Left ventricle myocardium inferior (tissue), 1 donor: ENCODE data around the gene NUP210. TPM values are rescaled to one million over a fixed set of nuclear protein-coding genes. Genes with fewer than 3 reads are reported as not detected.

Source experiments
- DNase-seq: peaks from one replicate; pipeline ENCODE4 v3.0.0-alpha.2; 2020
- H3K27ac ChIP-seq: fragments of 200-600 bp; replicated peaks from 2 replicates; pipeline ENCODE4 v1.8.0; 2021
- H3K27me3 ChIP-seq: fragments of 200-600 bp; 2 replicates; pipeline ENCODE4 v1.8.0; 2021; ENCODE audit warnings: low read depth
- H3K36me3 ChIP-seq: fragments of 200-600 bp; 2 replicates; pipeline ENCODE4 v1.8.0; 2021
- H3K4me1 ChIP-seq: fragments of 200-600 bp; 2 replicates; pipeline ENCODE4 v1.8.0; 2021
- H3K4me3 ChIP-seq: fragments of 200-600 bp; 2 replicates; pipeline ENCODE4 v1.8.0; 2021; ENCODE audit warnings: mild to moderate bottlenecking, moderate library complexity
- H3K9me3 ChIP-seq: fragments of 200-600 bp; replicated peaks from 2 replicates; pipeline ENCODE4 v1.8.0; 2021
- intact Hi-C: fragments of 100-400 bp; cut with micrococcal nuclease; formaldehyde crosslinking; loops from one replicate; pipeline ENCODE4 v1.11.0; 2022
- total RNA-seq: library from RNA; stranded (reverse); fragmentation: NEBNext Ultra II Directional; extraction: Animal tissue kit (Norgen Biotek cat#: 25700); gene quantifications from one replicate; pipeline ENCODE4 v1.2.1, GENCODE V29; 2021
- TF ChIP-seq, protein P1 (sequence below): fragments of 200-600 bp; IDR thresholded peaks from 2 replicates; pipeline ENCODE4 v1.8.0; 2021; ENCODE audit warnings: antibody characterized with exemption, mild to moderate bottlenecking, borderline replicate concordance
- donor health status: DM: no; HTN: yes; CAD: no; lungs with severe emphysema.

Gene NUP210
- total RNA-seq, 1 donor from 2014 or later: 2.8 TPM

DNA sequence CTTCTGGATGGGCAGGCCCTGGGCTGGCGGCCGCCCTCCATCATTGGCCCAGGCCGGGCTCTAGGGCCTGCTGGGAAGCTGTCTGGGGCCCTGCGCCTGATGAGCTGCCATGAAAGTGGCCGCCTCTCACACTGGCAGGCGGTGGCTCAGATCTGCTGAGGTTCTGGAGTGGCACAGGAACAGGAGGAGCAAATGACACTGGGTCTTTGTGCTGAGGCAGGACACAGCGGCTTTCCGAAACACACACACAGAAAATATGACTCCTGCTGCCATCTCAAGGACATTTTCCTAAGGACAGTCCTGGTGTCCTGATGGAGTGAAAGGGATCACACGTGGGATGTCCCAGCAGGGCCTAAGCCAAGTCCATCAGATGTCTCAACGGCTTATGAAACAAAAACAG, 103.5 kb downstream of the NUP210 start:
- no peak for DNase-seq
- Histone ChIP-seq H3K36me3 (no peaks in the 10 kb centered on the region), H3K9me3 (no peaks in the 10 kb centered on the region), H3K4me1 (no peaks in the 10 kb centered on the region), H3K27ac (no peak overlapping the region), H3K27me3 (no peaks in the 10 kb centered on the region), H3K4me3 (no peak overlapping the region)
- intact Hi-C loops: no loop called here
- TF ChIP-seq, protein P1, sequence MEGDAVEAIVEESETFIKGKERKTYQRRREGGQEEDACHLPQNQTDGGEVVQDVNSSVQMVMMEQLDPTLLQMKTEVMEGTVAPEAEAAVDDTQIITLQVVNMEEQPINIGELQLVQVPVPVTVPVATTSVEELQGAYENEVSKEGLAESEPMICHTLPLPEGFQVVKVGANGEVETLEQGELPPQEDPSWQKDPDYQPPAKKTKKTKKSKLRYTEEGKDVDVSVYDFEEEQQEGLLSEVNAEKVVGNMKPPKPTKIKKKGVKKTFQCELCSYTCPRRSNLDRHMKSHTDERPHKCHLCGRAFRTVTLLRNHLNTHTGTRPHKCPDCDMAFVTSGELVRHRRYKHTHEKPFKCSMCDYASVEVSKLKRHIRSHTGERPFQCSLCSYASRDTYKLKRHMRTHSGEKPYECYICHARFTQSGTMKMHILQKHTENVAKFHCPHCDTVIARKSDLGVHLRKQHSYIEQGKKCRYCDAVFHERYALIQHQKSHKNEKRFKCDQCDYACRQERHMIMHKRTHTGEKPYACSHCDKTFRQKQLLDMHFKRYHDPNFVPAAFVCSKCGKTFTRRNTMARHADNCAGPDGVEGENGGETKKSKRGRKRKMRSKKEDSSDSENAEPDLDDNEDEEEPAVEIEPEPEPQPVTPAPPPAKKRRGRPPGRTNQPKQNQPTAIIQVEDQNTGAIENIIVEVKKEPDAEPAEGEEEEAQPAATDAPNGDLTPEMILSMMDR: no peak

DNA sequence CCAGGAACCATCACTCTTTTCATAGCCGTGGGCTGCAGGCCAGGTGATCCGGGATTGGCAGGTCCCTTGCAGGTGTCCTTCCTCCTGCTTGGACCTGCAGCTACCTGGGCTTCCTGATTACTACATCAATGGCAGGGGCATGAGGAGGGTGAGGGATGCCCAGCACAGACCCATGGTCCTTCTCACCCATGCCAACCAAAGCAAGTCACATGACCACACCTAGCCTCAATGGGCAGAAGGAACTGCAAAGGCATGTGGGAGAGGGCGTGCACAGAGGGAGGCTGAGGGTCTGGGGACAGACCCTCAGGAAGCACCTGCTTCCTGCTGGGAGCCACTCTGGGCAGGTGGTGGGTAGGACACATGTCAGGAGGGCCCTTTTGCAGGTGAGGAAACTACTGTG, 105.2 kb downstream of the NUP210 start:
- Histone ChIP-seq H3K27me3 (no peaks in the 10 kb centered on the region), H3K4me1 (no peaks in the 10 kb centered on the region), H3K36me3 (no peaks in the 10 kb centered on the region), H3K4me3 (no peak overlapping the region), H3K9me3 (no peaks in the 10 kb centered on the region), H3K27ac (no peak overlapping the region)
- intact Hi-C loops: no loop called here
- TF ChIP-seq, protein P1: no peak
- no peak for DNase-seq

DNA sequence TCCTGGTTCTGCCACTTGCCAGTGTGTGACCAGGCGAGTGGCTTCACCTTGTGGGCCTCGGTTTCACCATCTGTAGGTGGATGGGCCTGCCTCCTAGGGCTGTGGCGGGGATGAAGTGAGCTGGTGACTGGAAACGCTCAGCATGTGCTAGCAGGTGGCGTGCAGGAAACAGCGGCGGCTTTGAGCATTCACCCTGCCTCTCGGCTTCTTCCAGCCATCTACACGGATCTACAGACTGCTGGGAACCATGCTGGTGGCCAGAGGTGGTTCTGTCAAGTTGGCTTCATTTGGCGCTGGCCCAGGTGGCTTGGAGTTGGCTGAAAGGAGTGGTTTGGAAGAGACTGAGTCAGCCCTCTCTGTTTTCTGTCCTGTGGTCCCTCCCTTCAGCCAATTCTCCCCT, 106.3 kb downstream of the NUP210 start:
- no peaks in the 10 kb centered on the region for H3K4me1 ChIP-seq
- no peaks in the 10 kb centered on the region for H3K36me3 ChIP-seq
- H3K27me3 ChIP-seq: no peaks in the 10 kb centered on the region
- no peak for DNase-seq
- no peak overlapping the region for H3K4me3 ChIP-seq
- no peak overlapping the region for H3K27ac ChIP-seq
- H3K9me3 ChIP-seq: no peaks in the 10 kb centered on the region
- TF ChIP-seq, protein P1: no peak
- intact Hi-C loops: no loop called here

DNA sequence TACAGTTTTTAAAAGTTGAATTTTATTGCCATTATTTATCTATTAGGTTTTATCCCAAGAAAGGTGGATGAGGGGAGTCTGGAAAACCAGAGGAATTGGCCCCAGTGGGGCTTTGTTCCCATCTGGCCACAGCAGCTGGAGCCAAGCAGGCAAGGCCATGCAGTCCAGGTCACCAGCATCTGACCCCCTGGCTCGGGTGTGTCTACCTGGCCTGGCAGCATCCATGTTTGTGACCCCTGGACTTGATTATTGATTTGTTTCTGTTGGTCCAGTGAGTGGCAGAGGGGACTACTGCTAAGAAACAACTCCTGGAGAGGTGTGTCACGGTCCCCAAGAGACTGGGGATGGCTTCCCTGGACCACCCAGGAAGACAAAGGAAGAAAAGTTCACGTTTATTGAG, 111.1 kb downstream of the NUP210 start:
- H3K27me3 ChIP-seq: peaks cover 8% of the 10 kb centered on the region
- no peaks in the 10 kb centered on the region for H3K36me3 ChIP-seq
- intact Hi-C loops: no loop called here
- no peak for DNase-seq
- no peak overlapping the region for H3K4me3 ChIP-seq
- no peaks in the 10 kb centered on the region for H3K4me1 ChIP-seq
- no peaks in the 10 kb centered on the region for H3K9me3 ChIP-seq
- no peak overlapping the region for H3K27ac ChIP-seq
- TF ChIP-seq, protein P1: no peak

DNA sequence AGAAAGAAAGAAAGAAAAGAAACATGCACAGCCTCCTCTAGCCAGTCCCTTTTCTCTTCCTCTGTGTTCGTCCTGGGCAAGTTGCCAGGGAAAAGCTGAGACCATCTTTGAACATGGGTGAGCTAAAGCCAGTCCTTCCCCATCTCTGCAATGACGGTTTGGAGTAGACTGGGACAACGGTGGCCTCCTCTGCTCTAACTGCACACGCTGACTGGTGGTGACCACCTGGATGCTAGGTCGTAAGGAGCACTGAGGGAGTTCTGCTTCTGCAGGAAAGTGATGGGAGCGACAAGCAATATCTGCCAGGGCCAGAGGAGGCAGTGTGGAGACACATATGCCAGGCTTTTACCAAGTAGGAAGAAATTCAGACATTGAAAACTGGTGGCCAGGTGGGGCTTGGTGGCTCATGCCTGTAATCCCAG, 111.7 kb downstream of the NUP210 start:
- TF ChIP-seq, protein P1: peak; percentile 47
- Histone ChIP-seq H3K9me3 (no peaks in the 10 kb centered on the region), H3K36me3 (no peaks in the 10 kb centered on the region), H3K27ac (no peak overlapping the region), H3K27me3 (peaks cover 8% of the 10 kb centered on the region), H3K4me1 (no peaks in the 10 kb centered on the region), H3K4me3 (no peak overlapping the region)
- DNase-seq: no peak
- intact Hi-C loops: no loop called here

DNA sequence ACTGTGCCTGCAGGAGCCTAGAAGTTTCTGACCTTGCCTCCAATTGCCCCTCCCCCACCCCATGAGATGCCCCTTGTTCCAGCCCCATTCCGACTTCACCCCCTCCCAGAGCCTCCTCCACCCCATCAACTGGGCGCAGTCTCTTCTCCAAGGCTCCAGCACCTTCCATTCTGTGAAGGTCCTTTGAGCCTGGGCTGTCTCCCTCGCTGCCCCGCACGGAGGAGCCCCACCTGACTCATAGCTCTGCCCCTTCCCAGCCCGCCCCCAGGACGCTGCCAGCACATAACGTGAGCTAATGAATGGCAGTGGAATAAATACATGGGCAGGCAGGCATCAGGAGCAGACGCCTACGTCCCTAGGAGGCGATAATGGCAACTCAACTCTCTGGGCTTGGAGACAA, 113.1 kb downstream of the NUP210 start:
- Histone ChIP-seq H3K36me3 (no peaks in the 10 kb centered on the region), H3K27ac (no peak overlapping the region), H3K27me3 (peaks cover 8% of the 10 kb centered on the region), H3K4me3 (no peak overlapping the region), H3K9me3 (no peaks in the 10 kb centered on the region), H3K4me1 (no peaks in the 10 kb centered on the region)
- intact Hi-C loops: no loop called here
- DNase-seq: no peak
- TF ChIP-seq, protein P1: no peak
